Stimulated activated CD4-positive, alpha-beta T cell treated with anti-CD3 and anti-CD28 coated beads, Interleukin-12 subunit alpha, Interleukin-12 subunit beta, amount 100 ng/mL, for 48 hours (primary cell): ENCODE results near the gene APPBP2.
"Not testable (repeated sequence)": the region's sequence is repeated elsewhere in the genome, so short reads cannot be mapped to it uniquely, and the experiment has no call there.

Source experiments
- DNase-seq, 3 donors: peaks; one replicate each; pipeline ENCODE4 v3.0.0-alpha.2; 2020; ENCODE audit warnings: low read depth in 2 of 3, low spot score in 1 of 3

Gene APPBP2

DNA sequence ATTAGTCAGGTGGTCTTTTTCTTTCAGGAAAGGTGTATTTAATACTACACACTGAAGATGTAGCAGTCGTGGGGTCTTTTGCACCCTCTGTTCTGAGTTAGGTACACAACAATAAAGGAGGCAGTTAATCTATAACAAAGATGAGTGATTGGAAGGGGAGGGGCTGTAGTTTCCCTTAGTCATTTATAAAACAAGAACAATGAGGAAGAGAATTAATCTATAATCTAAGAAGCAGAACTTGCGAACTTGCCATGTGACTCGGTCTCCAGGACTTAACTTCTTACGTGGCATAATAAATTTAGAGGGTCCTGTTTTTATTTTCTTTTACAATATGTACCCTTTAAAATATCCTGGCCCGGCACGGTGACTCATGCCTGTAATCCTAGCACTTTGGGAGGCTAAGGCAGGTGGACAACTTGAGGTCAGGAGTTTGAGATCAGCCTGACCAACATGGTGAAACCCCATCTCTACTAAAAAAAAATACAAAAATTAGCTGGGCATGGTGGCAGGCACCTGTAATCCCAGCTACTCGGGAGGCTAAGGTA lies 8.6 kb upstream of the APPBP2 start:
- DNase-seq, result no peak

DNA sequence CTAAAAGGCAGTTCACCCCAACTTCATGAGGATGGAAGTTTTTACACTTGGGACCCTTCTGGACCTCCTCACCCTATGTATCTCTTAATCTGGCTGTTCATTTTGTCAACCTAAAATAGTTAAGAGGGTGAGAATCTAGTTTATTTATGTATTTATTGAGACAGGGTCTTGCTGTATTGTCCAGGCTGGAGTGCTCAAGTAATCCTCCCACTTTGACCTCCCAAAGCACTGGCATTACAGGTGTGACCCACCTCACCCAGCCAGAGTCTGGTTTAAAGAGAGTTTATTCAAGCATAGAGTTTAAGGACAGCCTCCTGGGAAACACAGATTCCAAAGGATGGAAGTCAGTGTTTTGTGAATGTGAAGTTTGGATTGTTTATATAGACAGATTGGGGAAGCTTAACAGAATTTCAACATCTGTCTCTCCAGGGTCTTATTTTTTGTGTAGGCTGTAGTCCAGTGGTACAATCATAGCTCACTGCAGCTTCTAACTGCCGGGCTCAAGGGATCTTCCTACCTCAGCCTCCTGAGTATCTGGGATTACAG lies 8.0 kb upstream of the APPBP2 start:
- DNase-seq, result no peak

GRCh38 chr17:60529806-60530205 lies 3.8 kb upstream of the APPBP2 start:
- no peak for DNase-seq

DNA sequence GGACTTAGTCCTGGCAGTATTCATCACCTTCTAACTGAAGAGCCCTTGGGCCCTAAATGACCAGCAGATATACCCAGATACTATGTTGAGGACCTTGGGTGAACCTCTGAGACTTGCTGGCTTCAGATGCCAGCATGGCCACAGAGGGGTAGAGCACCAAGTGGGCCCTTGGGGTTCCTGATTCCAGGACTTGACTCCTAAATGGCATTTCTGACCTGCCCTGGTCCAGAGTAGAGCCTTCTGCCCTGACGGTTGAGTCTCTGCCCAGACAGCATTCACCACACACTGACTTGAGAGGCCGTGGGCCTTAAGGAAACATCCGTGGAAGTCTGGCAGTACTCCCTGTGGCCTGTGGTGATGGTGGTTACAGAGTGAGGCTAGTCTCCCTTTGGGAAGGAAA lies 2.8 kb upstream of the APPBP2 start:
- DNase-seq, result no peak

DNA sequence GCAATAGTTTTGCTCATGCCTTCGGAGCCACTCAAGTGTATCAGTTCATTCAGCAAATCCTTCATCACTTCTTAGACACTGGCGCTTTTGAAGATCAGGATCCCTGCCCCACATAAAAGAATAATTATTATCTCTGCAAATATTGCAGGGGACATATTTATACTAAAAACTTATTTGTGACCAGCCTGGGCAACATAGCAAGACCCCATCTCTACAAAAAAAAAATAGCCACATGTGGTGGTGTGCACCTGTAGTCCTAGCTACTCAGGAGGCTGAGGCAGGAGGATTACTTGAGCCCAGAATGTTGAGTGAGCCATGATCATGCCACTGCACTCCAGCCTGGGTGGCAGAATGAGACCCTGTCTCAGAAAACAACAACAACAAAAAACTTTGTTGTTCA lies 1.7 kb upstream of the APPBP2 start:
- no peak for DNase-seq

- DNase-seq, result no peak
Observed at GRCh38 chr17:60526726-60527125, 684 bp upstream of the APPBP2 start.

GRCh38 chr17:60525328-60525684 lies 736 bp downstream of the APPBP2 start:
- DNase-seq, result no peak

- no peak for DNase-seq
Observed at GRCh38 chr17:60524463-60525327, 1.3 kb downstream of the APPBP2 start.

DNA sequence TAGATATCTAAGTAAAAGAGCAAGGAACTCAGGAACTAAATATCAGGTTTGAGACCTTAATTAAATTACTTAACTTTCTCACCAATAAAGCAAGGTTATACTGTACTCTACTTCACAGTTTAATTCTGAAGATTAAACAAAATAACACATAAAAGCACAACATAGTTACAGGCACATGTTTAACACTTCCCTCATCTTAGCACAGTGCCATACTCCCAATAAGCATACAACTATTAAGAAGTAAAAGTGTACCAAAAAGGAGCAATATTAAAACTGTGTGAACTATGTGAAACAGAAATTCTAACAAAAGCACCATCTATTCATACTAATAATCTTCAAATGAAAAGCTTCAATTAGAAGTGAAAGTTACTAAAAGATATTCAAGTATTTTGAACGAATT lies 2.2 kb downstream of the APPBP2 start:
- no peak for DNase-seq

- DNase-seq, result no peak
Observed at GRCh38 chr17:60522889-60523626, 3.0 kb downstream of the APPBP2 start.

DNA sequence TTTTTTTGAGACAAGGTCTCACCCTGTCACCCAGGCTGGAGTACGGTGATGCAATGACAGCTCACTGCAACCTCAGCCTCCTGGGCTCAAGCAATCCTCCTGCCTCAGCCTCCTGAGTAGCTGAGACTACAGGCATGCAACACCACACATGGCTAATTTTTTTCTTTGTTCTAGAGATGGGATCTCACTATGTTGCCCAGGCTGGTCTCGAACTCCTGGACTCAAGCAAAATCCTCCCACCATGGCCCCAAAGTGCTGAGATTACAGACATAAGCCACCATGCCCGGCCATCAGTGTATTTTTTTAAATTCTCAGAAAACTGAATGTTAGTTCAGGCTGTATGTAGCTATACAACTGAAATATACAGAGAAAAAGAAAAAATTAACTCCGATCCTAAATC lies 6.2 kb downstream of the APPBP2 start:
- no peak for DNase-seq

- not testable (repeated sequence) for DNase-seq
Observed at GRCh38 chr17:60515683-60516082, 10.4 kb downstream of the APPBP2 start.

GRCh38 chr17:60515199-60515598 lies 10.8 kb downstream of the APPBP2 start:
- not testable (repeated sequence) for DNase-seq

GRCh38 chr17:60514500-60514899 lies 11.5 kb downstream of the APPBP2 start:
- DNase-seq, result no peak

GRCh38 chr17:60514053-60514452 lies 12.0 kb downstream of the APPBP2 start:
- no peak for DNase-seq

GRCh38 chr17:60513014-60513413 lies 13.0 kb downstream of the APPBP2 start:
- no peak for DNase-seq

GRCh38 chr17:60510723-60511122 lies 15.3 kb downstream of the APPBP2 start:
- DNase-seq, result no peak

GRCh38 chr17:60510031-60510430 lies 16.0 kb downstream of the APPBP2 start:
- DNase-seq, result no peak

DNA sequence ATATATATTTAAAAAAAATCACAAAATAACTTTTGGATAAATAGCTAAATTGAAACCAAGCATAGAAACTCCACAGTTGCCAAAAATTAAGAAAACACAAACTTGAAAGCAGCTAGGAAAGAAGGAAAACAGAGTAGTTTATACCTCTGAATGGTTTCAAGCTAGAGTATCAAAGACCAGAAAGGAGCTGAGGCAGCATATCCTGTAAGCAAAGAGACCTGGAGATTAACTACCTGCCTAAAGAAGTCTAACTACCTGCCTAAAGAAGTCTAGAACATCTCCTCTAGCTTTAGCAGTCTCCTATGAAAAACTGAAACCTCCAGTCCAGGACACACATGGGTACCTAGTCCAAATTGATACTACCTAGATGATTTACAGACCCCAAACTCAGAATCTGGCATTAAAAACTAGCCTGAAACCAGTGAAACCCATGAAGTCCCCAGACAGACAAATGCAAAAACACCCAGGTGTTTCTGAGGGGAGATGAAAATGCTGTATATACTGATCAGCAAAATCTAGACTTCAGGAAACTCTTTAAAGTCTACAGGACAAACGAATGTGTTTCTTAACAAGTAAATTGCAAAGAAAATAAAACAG lies 17.6 kb downstream of the APPBP2 start:
- DNase-seq, result no peak

DNA sequence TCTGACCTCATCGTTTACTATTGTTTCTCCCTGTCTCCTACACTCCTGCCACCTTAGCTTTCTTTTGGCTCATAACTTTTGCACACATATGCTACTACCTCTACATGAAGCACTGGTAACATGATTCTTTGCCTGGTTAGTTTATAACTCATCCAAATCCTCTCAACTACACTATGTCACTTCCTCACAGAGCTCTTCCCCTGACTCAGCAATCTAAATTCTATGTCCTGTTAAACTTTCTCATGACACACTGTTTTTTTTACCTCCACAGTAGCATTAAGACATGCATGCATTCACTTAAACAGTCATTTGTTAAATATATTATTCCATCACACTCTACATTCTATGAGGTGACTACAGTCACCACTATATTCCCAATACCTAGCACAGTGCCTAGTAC lies 19.7 kb downstream of the APPBP2 start:
- no peak for DNase-seq

DNA sequence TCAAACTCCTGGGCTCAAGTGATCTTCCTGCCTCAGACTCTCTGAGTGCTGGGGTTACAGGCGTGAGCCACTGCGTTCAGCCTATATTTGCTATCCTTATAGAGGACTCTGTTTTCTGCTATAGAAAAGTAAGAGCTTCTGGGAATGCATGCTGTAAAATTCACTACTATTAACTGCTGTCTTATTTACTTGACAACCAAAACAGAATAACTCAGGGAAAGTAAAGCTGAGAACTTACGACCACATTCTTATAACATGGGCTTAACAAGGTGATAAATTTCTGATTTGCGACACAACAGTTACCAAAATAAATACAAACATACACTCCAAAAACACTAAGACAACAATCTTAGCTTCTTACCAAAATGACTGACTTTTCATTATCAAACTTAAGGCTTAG lies 23.9 kb downstream of the APPBP2 start:
- DNase-seq, result no peak

DNA sequence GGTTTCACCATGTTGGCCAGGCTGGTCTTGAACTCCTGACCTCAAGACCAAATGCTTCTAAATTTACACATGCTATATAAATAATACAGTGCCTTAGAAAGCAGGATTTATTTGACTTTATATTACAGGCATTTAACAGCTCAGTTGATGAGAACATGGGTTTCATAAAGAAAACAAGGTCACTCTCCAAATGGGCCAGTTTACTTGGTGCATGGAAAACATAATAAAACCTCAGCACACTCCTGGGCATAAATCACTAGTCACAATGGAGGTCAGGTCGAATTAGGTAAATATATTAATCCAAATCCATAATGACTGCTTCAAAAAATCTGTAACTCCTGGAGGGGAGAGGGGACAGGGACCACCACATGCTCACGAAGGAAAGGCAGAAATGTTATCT lies 24.5 kb downstream of the APPBP2 start:
- DNase-seq, result no peak
